ENCODE results near the gene SLC25A15. TPM values are rescaled to one million over a fixed set of nuclear protein-coding genes. Genes with fewer than 3 reads are reported as not detected.
"Not testable (repeated sequence)": the region's sequence is repeated elsewhere in the genome, so short reads cannot be mapped to it uniquely, and the experiment has no call there.

SLC25A15 gene
- total RNA-seq, 2 experiments from 2014 or later: 15.5 to 15.6 TPM

- H3K9me3 Mint-ChIP-seq; H3K27me3 Mint-ChIP-seq (ENCODE audit: low read depth); H3K27ac Mint-ChIP-seq; H3K4me1 Mint-ChIP-seq (ENCODE audit: low read depth); DNase-seq; H3K4me3 Mint-ChIP-seq; intact Hi-C loops (cut with micrococcal nuclease); CTCF ChIA-PET: not testable (repeated sequence)
- peaks cover 10% of the 10 kb centered on the region for H3K36me3 Mint-ChIP-seq (ENCODE audit: low read depth)
Measured at GRCh38 chr13:40839725-40840124, 50.3 kb downstream of the SLC25A15 start.

GRCh38 chr13:40840955-40841354 is 51.5 kb downstream of the SLC25A15 start:
- H3K4me3 Mint-ChIP-seq; intact Hi-C loops (cut with micrococcal nuclease); CTCF ChIA-PET; H3K9me3 Mint-ChIP-seq; H3K27me3 Mint-ChIP-seq (ENCODE audit: low read depth); DNase-seq; H3K4me1 Mint-ChIP-seq (ENCODE audit: low read depth); H3K27ac Mint-ChIP-seq: not testable (repeated sequence)
- H3K36me3 Mint-ChIP-seq (ENCODE audit: low read depth): peaks cover 10% of the 10 kb centered on the region

Small RNAs within 50 kb of the gene (microRNA-seq; reads per million reads assigned to microRNA genes)
- gene MIR621 (ENCODE audit: borderline microRNAs expressed, borderline replicate concordance): not detected

Other genes starting within 250 kb of the SLC25A15 start
- gene FOXO1, start 123.0 kb upstream of the SLC25A15 start, total RNA-seq: 10 to 100 TPM; 30.9 to 32.1 TPM
- gene MRPS31, start 18.4 kb upstream of the SLC25A15 start, total RNA-seq: 10 to 100 TPM; 28.4 to 28.8 TPM
- 10 to 100 TPM; 61.7 to 62.3 TPM for gene ELF1, start 229.7 kb downstream of the SLC25A15 start, total RNA-seq

Measured in activated naive CD4-positive, alpha-beta T cell treated with anti-CD3 and anti-CD28 coated beads for 36 hours (primary cell).